Natural killer cell (primary cell): Measurements from ENCODE around the gene FBXL16. TPM values are rescaled to one million over a fixed set of nuclear protein-coding genes. Genes with fewer than 3 reads are reported as not detected.

Experiments used
- ATAC-seq, 3 donors: fragments of 150-1000 bp in 2 of 3; fragments of 200-7000 bp in 1 of 3; cut with Tn5 transposase; 1 replicate in 1 of 3; 2 replicates in 2 of 3; pipeline ENCODE4 v1.10.0; 2021; ENCODE audit warnings: mild to moderate bottlenecking in 2 of 3, moderate library complexity in 2 of 3
- DNase-seq, 2 donors: peaks; one replicate each; pipeline versions ENCODE4 v3.0.0 to v3.0.0-alpha.2; 2013 to 2021; ENCODE audit warnings: mixed read lengths in 1 of 2
- H3K27ac ChIP-seq: one replicate; pipeline ENCODE4 v1.5.1; 2013; ENCODE audit warnings: mild to moderate bottlenecking, low read length
- H3K27me3 ChIP-seq: one replicate; pipeline ENCODE4 v1.6.1; 2013; ENCODE audit warnings: low read length; ENCODE audit not compliant: control insufficient read depth, insufficient read depth
- H3K36me3 ChIP-seq: one replicate; pipeline ENCODE4 v1.6.1; 2013; ENCODE audit warnings: low read length; ENCODE audit not compliant: control insufficient read depth, insufficient read depth
- H3K4me1 ChIP-seq: one replicate; pipeline ENCODE4 v1.6.1; 2013; ENCODE audit warnings: low read length; ENCODE audit not compliant: control insufficient read depth, insufficient read depth
- H3K4me3 ChIP-seq: one replicate; pipeline ENCODE4 v1.5.1; 2013; ENCODE audit warnings: low read length
- H3K9me3 ChIP-seq: one replicate; pipeline ENCODE4 v1.6.1; 2013; ENCODE audit warnings: low read length; ENCODE audit not compliant: control insufficient read depth, insufficient read depth
- H3K27ac Mint-ChIP-seq, 2 donors: one replicate each; pipeline ENCODE4 v1.8.0; 2022; ENCODE audit warnings: mild to moderate bottlenecking in 2 of 2, mixed read lengths in 2 of 2, moderate library complexity in 1 of 2
- H3K27me3 Mint-ChIP-seq, 2 donors: one replicate each; pipeline ENCODE4 v1.8.0; 2022; ENCODE audit warnings: low read depth in 2 of 2, mixed read lengths in 2 of 2
- H3K36me3 Mint-ChIP-seq: one replicate; pipeline ENCODE4 v1.8.0; 2022; ENCODE audit warnings: mixed read lengths
- H3K4me1 Mint-ChIP-seq, 2 donors: one replicate each; pipeline ENCODE4 v1.8.0; 2022; ENCODE audit warnings: mixed read lengths in 2 of 2
- H3K4me3 Mint-ChIP-seq: one replicate; pipeline ENCODE4 v1.8.0; 2022; ENCODE audit warnings: mild to moderate bottlenecking, moderate library complexity, mixed read lengths
- H3K9me3 Mint-ChIP-seq, 2 donors: one replicate each; pipeline ENCODE4 v1.8.0; 2022; ENCODE audit warnings: mixed read lengths in 2 of 2
- WGBS: methylation state at CpG from one replicate; pipeline ENCODE4 v1.1.7; 2013; ENCODE audit warnings: missing lambda C conversion rate; ENCODE audit not compliant: insufficient coverage; 5-methylcytosine and 5-hydroxymethylcytosine counted together
- intact Hi-C: fragments of 100-400 bp; cut with micrococcal nuclease; formaldehyde crosslinking; loops from one replicate; pipeline ENCODE4 v1.14.2; 2022
- total RNA-seq, 4 donors: library from RNA; stranded (reverse); fragments of 120-200 nt in 1 of 4; gene quantifications; one replicate each; pipeline versions ENCODE4 v1.2.3 to v1.2.4, GENCODE V29; 2013 to 2022
- TF ChIP-seq, protein P1 (sequence below): fragments of 200-600 bp; IDR thresholded peaks from one replicate; pipeline ENCODE4 v1.8.0; 2022; ENCODE audit warnings: antibody characterized with exemption

FBXL16 gene
- total RNA-seq, 3 donors from 2014 or later (not counting 1 experiment from before 2014, with no cell fraction given), result 0.48 to 0.79 TPM; not detected in 1

DNA sequence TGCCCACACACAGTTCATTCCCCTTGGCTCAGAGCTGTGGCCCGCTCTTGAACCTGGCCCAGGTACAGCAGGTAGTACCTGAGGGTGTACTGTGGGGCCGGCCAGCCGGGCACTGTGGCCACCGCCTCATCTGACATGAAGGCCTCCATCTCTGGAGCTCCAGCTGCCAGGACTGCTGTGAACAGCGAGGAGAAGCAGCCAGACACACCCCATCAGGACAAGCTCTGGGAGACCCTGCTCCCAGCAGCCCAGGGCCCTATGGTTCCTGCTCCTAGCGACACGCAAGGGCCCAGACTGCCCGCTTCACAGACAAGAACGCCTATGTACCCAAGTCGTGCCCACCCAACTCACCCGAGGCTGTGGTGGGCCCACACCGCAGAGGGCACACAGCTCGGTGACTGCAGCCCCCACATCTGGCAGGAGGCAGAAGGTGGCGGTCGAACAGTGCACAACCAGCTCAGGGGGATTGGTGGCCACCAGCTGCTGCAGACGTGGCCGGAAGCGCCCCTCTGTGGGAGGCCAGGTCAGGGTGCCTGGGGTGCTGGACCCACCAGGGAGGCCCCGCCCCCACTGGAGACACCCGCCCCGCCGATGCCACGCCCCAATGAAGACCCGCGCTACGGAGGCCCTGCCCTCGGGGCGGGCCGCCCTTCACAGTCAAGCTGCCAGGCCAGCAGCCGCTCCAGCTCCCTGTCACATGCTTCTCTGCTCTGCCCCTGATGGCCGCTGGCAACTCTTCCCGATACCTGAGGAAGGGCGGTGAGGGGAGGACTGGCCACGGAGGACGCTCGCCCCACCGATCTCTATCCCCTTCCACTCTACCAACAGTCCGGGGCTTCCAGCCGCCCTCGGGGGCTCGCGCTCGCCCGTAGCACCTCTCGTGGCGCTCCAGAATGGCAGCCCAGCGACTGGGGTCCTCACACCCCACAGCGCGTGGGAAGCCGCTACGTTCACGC is 26.5 kb downstream of the FBXL16 start:
- peaks cover 0 to 31% of the 10 kb centered on the region in 2 donors for H3K4me1 Mint-ChIP-seq
- DNase-seq (peak in 1 of 2 donors; percentile 65), ATAC-seq (peak in 2 of 3 donors; percentile 6 to 9)
- TF ChIP-seq, protein P1, sequence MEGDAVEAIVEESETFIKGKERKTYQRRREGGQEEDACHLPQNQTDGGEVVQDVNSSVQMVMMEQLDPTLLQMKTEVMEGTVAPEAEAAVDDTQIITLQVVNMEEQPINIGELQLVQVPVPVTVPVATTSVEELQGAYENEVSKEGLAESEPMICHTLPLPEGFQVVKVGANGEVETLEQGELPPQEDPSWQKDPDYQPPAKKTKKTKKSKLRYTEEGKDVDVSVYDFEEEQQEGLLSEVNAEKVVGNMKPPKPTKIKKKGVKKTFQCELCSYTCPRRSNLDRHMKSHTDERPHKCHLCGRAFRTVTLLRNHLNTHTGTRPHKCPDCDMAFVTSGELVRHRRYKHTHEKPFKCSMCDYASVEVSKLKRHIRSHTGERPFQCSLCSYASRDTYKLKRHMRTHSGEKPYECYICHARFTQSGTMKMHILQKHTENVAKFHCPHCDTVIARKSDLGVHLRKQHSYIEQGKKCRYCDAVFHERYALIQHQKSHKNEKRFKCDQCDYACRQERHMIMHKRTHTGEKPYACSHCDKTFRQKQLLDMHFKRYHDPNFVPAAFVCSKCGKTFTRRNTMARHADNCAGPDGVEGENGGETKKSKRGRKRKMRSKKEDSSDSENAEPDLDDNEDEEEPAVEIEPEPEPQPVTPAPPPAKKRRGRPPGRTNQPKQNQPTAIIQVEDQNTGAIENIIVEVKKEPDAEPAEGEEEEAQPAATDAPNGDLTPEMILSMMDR, result no peak
- peak overlapping the region; percentile 85 for H3K4me3 Mint-ChIP-seq
- WGBS, result 24% methylated on average over 52 of the region's 52 CpGs
- H3K36me3 Mint-ChIP-seq, result no peaks in the 10 kb centered on the region
- H3K9me3 Mint-ChIP-seq, result no peaks in the 10 kb centered on the region
- Histone ChIP-seq H3K27ac (peak overlapping the region; percentile 31), H3K27me3 (peaks cover 3% of the 10 kb centered on the region), H3K9me3 (no peaks in the 10 kb centered on the region), H3K4me3 (peak overlapping the region; percentile 42), H3K4me1 (peaks cover 58% of the 10 kb centered on the region), H3K36me3 (peaks cover 17% of the 10 kb centered on the region)
- H3K27me3 Mint-ChIP-seq, result no peaks in the 10 kb centered on the region
- intact Hi-C loops, result no loop called here
- peak overlapping the region; percentile 61 to 75 for H3K27ac Mint-ChIP-seq

DNA sequence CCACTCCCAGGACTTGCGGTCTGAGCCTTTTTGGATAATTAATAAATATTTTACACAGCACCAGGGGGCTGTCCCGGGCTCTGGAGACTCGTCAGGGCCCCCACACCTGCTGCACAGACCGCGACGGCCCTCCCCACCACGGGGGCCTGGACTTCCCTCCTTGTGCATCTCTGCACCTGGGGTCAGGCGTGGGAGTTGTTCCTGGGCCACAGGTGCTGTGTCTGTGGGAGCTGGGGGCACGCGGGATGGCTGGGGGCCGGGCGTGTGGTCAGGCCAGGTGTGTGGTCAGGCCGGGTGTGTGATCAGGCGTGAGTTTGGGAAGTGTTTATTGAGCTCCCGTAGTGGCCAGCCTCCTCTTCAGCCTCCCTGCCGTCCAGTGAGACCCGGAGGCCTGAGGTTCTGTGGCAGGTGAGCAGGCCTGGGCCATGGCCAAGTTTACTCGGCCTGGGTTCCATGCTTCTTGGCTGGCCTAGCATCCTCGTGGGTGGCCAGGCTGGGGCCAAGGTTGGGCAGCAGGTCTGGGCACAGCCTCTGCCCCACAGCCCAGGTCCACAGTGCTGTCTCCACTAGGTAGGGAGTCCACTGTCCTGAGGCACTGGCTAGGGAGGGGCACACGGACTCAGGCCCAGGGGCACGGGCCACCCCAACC is 27.3 kb downstream of the FBXL16 start:
- Histone ChIP-seq H3K36me3 (peaks cover 20% of the 10 kb centered on the region), H3K4me1 (peaks cover 52% of the 10 kb centered on the region), H3K27me3 (peaks cover 3% of the 10 kb centered on the region), H3K9me3 (no peaks in the 10 kb centered on the region), H3K4me3 (no peak overlapping the region), H3K27ac (no peak overlapping the region)
- no peak for DNase-seq
- Mint-ChIP-seq H3K4me1 (peaks cover 0 to 29% of the 10 kb centered on the region in 2 donors), H3K36me3 (no peaks in the 10 kb centered on the region), H3K4me3 (peak overlapping the region; percentile 74), H3K27me3 (no peaks in the 10 kb centered on the region), H3K9me3 (no peaks in the 10 kb centered on the region), H3K27ac (no peak overlapping the region)
- no peak for ATAC-seq
- intact Hi-C loops, result no loop called here
- TF ChIP-seq, protein P1, result no peak
- 74% methylated on average over 20 of the region's 21 CpGs for WGBS

GRCh38 chr16:677316-678190 is 28.0 kb downstream of the FBXL16 start:
- no peak overlapping the region for H3K27ac Mint-ChIP-seq
- DNase-seq (no peak), ATAC-seq (no peak)
- H3K36me3 Mint-ChIP-seq, result no peaks in the 10 kb centered on the region
- peaks cover 0 to 26% of the 10 kb centered on the region in 2 donors for H3K4me1 Mint-ChIP-seq
- no peaks in the 10 kb centered on the region for H3K9me3 Mint-ChIP-seq
- Histone ChIP-seq H3K36me3 (peaks cover 25% of the 10 kb centered on the region), H3K4me3 (no peak overlapping the region), H3K4me1 (peaks cover 44% of the 10 kb centered on the region), H3K27ac (no peak overlapping the region), H3K27me3 (peaks cover 3% of the 10 kb centered on the region), H3K9me3 (no peaks in the 10 kb centered on the region)
- 78% methylated on average over 57 of the region's 57 CpGs for WGBS
- TF ChIP-seq, protein P1, result no peak
- intact Hi-C loops, result no loop called here
- H3K4me3 Mint-ChIP-seq, result no peak overlapping the region
- H3K27me3 Mint-ChIP-seq, result no peaks in the 10 kb centered on the region
